HEK293T (cell line): ENCODE data around the gene NMRK1.

Experiments used
- BHLHE40 ChIP-seq: fragments of 450-650 bp; IDR thresholded peaks from 2 replicates; pipeline ENCODE4 v1.6.1; 2016; ENCODE audit warnings: mild to moderate bottlenecking, moderate library complexity, borderline replicate concordance
- FOXM1 ChIP-seq: fragments of 450-650 bp; IDR thresholded peaks from 2 replicates; pipeline ENCODE4 v1.6.1; 2017; ENCODE audit warnings: mild to moderate bottlenecking, borderline replicate concordance
- HDGF ChIP-seq: fragments of 450-650 bp; IDR thresholded peaks from 2 replicates; pipeline ENCODE4 v1.6.1; 2017; ENCODE audit warnings: antibody characterized with exemption, borderline replicate concordance
- NFRKB ChIP-seq: fragments of 450-650 bp; IDR thresholded peaks from 2 replicates; pipeline ENCODE4 v1.6.1; 2016; ENCODE audit warnings: mild to moderate bottlenecking, moderate library complexity
- SP1 ChIP-seq: fragments of 450-650 bp; IDR thresholded peaks from 2 replicates; pipeline ENCODE4 v1.6.1; 2017
- SUZ12 ChIP-seq: fragments of 450-650 bp; IDR thresholded peaks from 2 replicates; pipeline ENCODE4 v1.6.1; 2016; ENCODE audit warnings: mild to moderate bottlenecking
- TARDBP ChIP-seq: fragments of 450-650 bp; IDR thresholded peaks from 2 replicates; pipeline ENCODE4 v1.6.1; 2016

DNA sequence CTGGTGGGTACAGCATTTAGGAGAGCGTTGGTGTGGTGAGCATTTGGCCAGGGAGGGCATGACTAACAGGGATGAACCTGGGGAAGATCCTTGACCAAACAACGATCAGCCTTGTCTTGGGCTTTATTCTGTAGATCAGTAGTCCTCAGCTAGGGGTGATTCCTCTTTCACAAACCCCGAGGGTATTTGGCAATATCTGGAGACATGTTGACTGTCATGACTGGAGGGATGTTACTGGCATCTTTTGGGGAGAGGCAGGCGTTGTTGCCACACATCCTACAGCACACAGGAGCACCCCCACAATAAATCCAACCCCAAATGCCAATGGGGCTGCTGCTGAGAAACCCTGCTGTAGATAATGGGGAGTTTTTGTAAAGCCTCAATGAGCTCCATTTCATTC lies 44.3 kb upstream of the NMRK1 start:
- no peak for TF ChIP-seq HDGF
- TF ChIP-seq SP1 = no peak
- TF ChIP-seq SUZ12 = no peak
- TF ChIP-seq BHLHE40 = no peak
- no peak for TF ChIP-seq TARDBP
- no peak for TF ChIP-seq NFRKB
- no peak for TF ChIP-seq FOXM1
